Transverse colon (tissue), 4 donors: ENCODE results near the gene MPST.

Experiments
- EP300 ChIP-seq: sonication (generic); formaldehyde crosslinking; IDR thresholded peaks from one replicate; pipeline ENCODE4 v1.6.1; 2017; ENCODE audit warnings: antibody characterized with exemption, low read depth
- POLR2A ChIP-seq: fragments of 450-650 bp; IDR thresholded peaks from one replicate; pipeline ENCODE4 v1.6.1; 2016; ENCODE audit warnings: antibody characterized with exemption, mild to moderate bottlenecking, moderate library complexity
- POLR2AphosphoS5 ChIP-seq, 3 donors: sonication (generic); formaldehyde crosslinking; IDR thresholded peaks; one replicate each; pipeline ENCODE4 v1.6.1; 2016; ENCODE audit warnings: antibody characterized with exemption in 3 of 3
- TF ChIP-seq, protein P1 (sequence below), 5 experiments: fragments of 200-600 bp in 3 of 5; fragments of 450-650 bp in 2 of 5; sonication (generic) in 3 of 5; IDR thresholded peaks; 1 replicate in 2 of 5; 2 replicates in 3 of 5; pipeline ENCODE4 v1.5.1; 2016 to 2017; ENCODE audit warnings: antibody characterized with exemption in 5 of 5, inconsistent platforms in 3 of 5, mild to moderate bottlenecking in 2 of 5, moderate library complexity in 1 of 5

DNA sequence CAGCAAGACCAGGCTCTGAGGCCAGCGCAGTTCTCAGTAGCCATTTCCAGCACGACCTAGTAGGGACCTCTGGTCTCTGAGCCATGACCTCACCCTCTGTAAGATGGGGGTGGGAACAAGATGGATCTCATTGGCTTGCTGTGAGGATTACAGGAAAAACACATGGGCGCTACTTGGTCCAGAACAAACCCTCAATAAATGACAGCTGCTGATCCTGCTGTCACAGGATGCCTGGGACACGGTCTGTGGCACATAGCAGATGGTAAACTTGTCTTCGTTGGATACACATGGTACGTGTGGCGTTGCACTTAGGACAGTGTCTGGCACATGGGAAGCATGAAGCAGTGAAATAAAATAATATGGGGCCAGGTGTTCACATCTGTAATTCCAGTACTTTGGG, 27.5 kb downstream of the MPST start:
- TF ChIP-seq POLR2A, result no peak
- TF ChIP-seq POLR2AphosphoS5 (IDR thresholded peaks at IDR 0.05), result no peak
- TF ChIP-seq, protein P1, sequence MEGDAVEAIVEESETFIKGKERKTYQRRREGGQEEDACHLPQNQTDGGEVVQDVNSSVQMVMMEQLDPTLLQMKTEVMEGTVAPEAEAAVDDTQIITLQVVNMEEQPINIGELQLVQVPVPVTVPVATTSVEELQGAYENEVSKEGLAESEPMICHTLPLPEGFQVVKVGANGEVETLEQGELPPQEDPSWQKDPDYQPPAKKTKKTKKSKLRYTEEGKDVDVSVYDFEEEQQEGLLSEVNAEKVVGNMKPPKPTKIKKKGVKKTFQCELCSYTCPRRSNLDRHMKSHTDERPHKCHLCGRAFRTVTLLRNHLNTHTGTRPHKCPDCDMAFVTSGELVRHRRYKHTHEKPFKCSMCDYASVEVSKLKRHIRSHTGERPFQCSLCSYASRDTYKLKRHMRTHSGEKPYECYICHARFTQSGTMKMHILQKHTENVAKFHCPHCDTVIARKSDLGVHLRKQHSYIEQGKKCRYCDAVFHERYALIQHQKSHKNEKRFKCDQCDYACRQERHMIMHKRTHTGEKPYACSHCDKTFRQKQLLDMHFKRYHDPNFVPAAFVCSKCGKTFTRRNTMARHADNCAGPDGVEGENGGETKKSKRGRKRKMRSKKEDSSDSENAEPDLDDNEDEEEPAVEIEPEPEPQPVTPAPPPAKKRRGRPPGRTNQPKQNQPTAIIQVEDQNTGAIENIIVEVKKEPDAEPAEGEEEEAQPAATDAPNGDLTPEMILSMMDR (IDR thresholded peaks at IDR 0.05), result no peak
- TF ChIP-seq EP300, result no peak
